ENCODE measurements around the gene SAFB. TPM values are rescaled to one million over a fixed set of nuclear protein-coding genes. Genes with fewer than 3 reads are reported as not detected.

Gene SAFB
- total and polyA plus RNA-seq, 2 of the 13 experiments (the other 11 are each of a cell fraction or from before 2014, with no cell fraction given) = 21.0 to 28.4 TPM

GRCh38 chr19:5690125-5690954 lies 67.5 kb downstream of the SAFB start, which contains the start of gene RPL36 (continued):
- TF ChIP-seq ELF3 (CRISPR knock-in tag; IDR thresholded peaks at IDR 0.05) (peak; percentile 73), TAF1 (CRISPR knock-in tag; IDR thresholded peaks at IDR 0.05) (peak; percentile 100), ZNF674 (CRISPR knock-in tag; IDR thresholded peaks at IDR 0.05; ENCODE audit: low read depth) (peak; percentile 59; the same call in 1 of the 2 replicates), ZNF768 (CRISPR knock-in tag; IDR thresholded peaks at IDR 0.05) (no peak; the same call in 1 of the 2 replicates), ETS1 (CRISPR knock-in tag; IDR thresholded peaks at IDR 0.05) (no peak), ZFAT (CRISPR knock-in tag; conservative IDR thresholded peaks at IDR 0.05) (no peak), ZBTB20 (CRISPR knock-in tag; IDR thresholded peaks at IDR 0.05; ENCODE audit: borderline replicate concordance, low read depth) (peak; percentile 22; the same call in 1 of the 2 replicates), ZKSCAN1 (IDR thresholded peaks at IDR 0.05; ENCODE audit: low read length) (no peak), TSC22D2 (CRISPR knock-in tag; IDR thresholded peaks at IDR 0.05; ENCODE audit: borderline replicate concordance) (no peak), PLRG1 (conservative IDR thresholded peaks at IDR 0.05) (no peak), HNF4A (CRISPR knock-in tag; IDR thresholded peaks at IDR 0.05) (no peak), ZNF44 (CRISPR knock-in tag; IDR thresholded peaks at IDR 0.05) (peak; percentile 54), RFXAP (CRISPR knock-in tag; IDR thresholded peaks at IDR 0.05; ENCODE audit: borderline replicate concordance) (peak; percentile 84), NCOR1 (IDR thresholded peaks at IDR 0.05; ENCODE audit: borderline replicate concordance, low read length) (no peak), SIX4 (CRISPR knock-in tag; IDR thresholded peaks at IDR 0.05) (no peak; the same call in 1 of the 2 replicates), ZNF572 (CRISPR knock-in tag; IDR thresholded peaks at IDR 0.05) (0 out of 2 replicates have a peak, but pooled peaks have one; percentile 51), HBP1 (CRISPR knock-in tag; IDR thresholded peaks at IDR 0.05; ENCODE audit: low read depth) (peak; percentile 77; the same call in 1 of the 2 replicates), ZNF446 (CRISPR knock-in tag; IDR thresholded peaks at IDR 0.05) (peak; percentile 96), NFE2 (CRISPR knock-in tag; IDR thresholded peaks at IDR 0.05) (no peak), CBX1 (IDR thresholded peaks at IDR 0.05; ENCODE audit: low read depth) (no peak), WIZ (CRISPR knock-in tag; IDR thresholded peaks at IDR 0.05) (no peak), TCF7 (IDR thresholded peaks at IDR 0.05; ENCODE audit: low read depth) (no peak), ZNF563 (CRISPR knock-in tag; IDR thresholded peaks at IDR 0.05) (peak; percentile 98), GLI4 (CRISPR knock-in tag; IDR thresholded peaks at IDR 0.05; ENCODE audit: borderline replicate concordance) (peak; percentile 79; the same call in 1 of the 2 replicates), SMC3 (IDR thresholded peaks at IDR 0.05; ENCODE audit: low read length) (no peak), ZNF841 (CRISPR knock-in tag; IDR thresholded peaks at IDR 0.05; ENCODE audit: borderline replicate concordance) (no peak; the same call in 1 of the 2 replicates)
- TF ChIP-seq, protein P1, sequence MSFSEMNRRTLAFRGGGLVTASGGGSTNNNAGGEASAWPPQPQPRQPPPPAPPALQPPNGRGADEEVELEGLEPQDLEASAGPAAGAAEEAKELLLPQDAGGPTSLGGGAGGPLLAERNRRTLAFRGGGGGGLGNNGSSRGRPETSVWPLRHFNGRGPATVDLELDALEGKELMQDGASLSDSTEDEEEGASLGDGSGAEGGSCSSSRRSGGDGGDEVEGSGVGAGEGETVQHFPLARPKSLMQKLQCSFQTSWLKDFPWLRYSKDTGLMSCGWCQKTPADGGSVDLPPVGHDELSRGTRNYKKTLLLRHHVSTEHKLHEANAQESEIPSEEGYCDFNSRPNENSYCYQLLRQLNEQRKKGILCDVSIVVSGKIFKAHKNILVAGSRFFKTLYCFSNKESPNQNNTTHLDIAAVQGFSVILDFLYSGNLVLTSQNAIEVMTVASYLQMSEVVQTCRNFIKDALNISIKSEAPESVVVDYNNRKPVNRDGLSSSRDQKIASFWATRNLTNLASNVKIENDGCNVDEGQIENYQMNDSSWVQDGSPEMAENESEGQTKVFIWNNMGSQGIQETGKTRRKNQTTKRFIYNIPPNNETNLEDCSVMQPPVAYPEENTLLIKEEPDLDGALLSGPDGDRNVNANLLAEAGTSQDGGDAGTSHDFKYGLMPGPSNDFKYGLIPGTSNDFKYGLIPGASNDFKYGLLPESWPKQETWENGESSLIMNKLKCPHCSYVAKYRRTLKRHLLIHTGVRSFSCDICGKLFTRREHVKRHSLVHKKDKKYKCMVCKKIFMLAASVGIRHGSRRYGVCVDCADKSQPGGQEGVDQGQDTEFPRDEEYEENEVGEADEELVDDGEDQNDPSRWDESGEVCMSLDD (CRISPR knock-in tag; IDR thresholded peaks at IDR 0.05; ENCODE audit: borderline replicate concordance) = peak; percentile 62; the same call in 1 of the 2 replicates
